Esophagus squamous epithelium (tissue), 4 donors: ENCODE data around the gene NRXN2.

Experiments used
- POLR2A ChIP-seq, 4 donors: fragments of 450-650 bp; IDR thresholded peaks; one replicate each; pipeline ENCODE4 v1.6.1; 2017; ENCODE audit warnings: antibody characterized with exemption in 4 of 4, mild to moderate bottlenecking in 4 of 4, moderate library complexity in 3 of 4
- TF ChIP-seq, protein P1 (sequence below), 6 experiments: fragments of 450-650 bp in 4 of 6; fragments of 200-600 bp in 2 of 6; sonication (generic) in 2 of 6; IDR thresholded peaks; one replicate each; pipeline ENCODE4 v1.5.1; 2016 to 2019; ENCODE audit warnings: antibody characterized with exemption in 6 of 6, mild to moderate bottlenecking in 4 of 6, moderate library complexity in 4 of 6

DNA sequence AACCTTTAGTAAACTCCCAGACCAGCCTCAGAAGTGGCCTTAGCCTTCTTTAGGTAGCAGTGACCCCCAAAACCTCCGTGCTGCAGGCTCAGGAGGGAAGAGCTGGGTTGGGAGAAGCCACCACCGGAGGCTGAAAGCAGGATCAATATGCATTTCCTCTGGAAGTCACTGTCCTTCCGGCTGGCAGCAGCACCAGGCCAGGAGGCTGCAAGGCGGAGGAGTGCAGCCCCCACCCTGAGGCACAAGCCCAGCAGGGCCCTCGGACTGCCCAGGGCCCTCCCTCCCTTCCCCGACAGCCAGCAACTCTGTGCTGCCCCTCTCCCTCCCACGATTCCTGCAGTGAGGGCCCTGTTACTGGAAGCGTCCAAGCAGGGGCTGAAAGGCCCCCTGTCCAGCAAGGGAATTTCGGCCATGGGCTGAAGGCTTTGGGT, 3.2 kb upstream of the NRXN2 start:
- TF ChIP-seq, protein P1, sequence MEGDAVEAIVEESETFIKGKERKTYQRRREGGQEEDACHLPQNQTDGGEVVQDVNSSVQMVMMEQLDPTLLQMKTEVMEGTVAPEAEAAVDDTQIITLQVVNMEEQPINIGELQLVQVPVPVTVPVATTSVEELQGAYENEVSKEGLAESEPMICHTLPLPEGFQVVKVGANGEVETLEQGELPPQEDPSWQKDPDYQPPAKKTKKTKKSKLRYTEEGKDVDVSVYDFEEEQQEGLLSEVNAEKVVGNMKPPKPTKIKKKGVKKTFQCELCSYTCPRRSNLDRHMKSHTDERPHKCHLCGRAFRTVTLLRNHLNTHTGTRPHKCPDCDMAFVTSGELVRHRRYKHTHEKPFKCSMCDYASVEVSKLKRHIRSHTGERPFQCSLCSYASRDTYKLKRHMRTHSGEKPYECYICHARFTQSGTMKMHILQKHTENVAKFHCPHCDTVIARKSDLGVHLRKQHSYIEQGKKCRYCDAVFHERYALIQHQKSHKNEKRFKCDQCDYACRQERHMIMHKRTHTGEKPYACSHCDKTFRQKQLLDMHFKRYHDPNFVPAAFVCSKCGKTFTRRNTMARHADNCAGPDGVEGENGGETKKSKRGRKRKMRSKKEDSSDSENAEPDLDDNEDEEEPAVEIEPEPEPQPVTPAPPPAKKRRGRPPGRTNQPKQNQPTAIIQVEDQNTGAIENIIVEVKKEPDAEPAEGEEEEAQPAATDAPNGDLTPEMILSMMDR (IDR thresholded peaks at IDR 0.05): no peak
- TF ChIP-seq POLR2A (IDR thresholded peaks at IDR 0.05): no peak
